ENCODE results near the gene MAD1L1. TPM values are rescaled to one million over a fixed set of nuclear protein-coding genes. Genes with fewer than 3 reads are reported as not detected.

Gene MAD1L1
- total and polyA plus RNA-seq, 7 donors, result 11.7 to 17.5 (median 15.6) TPM

DNA sequence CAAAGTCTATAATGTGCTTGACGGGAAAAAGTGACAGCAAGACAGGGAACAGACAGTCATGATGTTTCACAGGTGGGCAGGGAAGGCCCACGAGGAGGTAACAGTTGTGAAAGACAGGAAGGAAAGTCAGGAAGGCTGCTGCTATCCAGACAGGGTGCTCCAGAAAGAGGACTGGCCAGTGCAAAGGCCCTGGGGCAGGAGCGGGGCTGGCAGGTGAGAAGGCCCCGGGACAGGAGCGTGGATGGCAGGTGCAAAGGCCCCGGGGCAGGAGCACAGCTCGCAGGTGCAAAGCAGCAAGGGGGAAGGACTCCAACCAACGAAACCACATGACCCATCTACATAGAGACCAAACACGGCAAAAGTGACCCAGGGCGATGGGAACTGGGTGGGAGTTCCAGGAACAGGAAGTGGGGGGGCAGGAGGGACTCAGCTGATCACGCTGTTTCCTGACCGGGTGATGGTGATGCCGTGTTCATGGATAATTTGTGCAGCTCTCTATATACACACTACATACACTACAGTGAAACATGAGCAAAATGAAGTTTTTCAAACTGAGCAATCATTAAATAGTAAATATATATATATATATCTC lies 138.2 kb downstream of the MAD1L1 start:
- no peaks in the 10 kb centered on the region for H3K9me3 ChIP-seq
- intact Hi-C loops (cut with DNase I), result no loop called here
- DNase-seq, result no peak
- no peaks in the 10 kb centered on the region for H3K4me1 ChIP-seq
- H3K4me3 ChIP-seq, result no peak overlapping the region
- TF ChIP-seq, protein P1, sequence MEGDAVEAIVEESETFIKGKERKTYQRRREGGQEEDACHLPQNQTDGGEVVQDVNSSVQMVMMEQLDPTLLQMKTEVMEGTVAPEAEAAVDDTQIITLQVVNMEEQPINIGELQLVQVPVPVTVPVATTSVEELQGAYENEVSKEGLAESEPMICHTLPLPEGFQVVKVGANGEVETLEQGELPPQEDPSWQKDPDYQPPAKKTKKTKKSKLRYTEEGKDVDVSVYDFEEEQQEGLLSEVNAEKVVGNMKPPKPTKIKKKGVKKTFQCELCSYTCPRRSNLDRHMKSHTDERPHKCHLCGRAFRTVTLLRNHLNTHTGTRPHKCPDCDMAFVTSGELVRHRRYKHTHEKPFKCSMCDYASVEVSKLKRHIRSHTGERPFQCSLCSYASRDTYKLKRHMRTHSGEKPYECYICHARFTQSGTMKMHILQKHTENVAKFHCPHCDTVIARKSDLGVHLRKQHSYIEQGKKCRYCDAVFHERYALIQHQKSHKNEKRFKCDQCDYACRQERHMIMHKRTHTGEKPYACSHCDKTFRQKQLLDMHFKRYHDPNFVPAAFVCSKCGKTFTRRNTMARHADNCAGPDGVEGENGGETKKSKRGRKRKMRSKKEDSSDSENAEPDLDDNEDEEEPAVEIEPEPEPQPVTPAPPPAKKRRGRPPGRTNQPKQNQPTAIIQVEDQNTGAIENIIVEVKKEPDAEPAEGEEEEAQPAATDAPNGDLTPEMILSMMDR (IDR thresholded peaks at IDR 0.05), result no peak
- H3K27ac ChIP-seq, result no peak overlapping the region
- ATAC-seq, result no peak
- no peaks in the 10 kb centered on the region for H3K27me3 ChIP-seq (ENCODE audit: insufficient read depth in 3 of 3, low read length in 2 of 3)
- H3K36me3 ChIP-seq (ENCODE audit: insufficient read depth in 1 of 2, low read depth in 1 of 2), result no peaks in the 10 kb centered on the region
- 91 to 94% (median 91%) methylated on average over 13 of the region's 13 CpGs for WGBS, 3 donors

DNA sequence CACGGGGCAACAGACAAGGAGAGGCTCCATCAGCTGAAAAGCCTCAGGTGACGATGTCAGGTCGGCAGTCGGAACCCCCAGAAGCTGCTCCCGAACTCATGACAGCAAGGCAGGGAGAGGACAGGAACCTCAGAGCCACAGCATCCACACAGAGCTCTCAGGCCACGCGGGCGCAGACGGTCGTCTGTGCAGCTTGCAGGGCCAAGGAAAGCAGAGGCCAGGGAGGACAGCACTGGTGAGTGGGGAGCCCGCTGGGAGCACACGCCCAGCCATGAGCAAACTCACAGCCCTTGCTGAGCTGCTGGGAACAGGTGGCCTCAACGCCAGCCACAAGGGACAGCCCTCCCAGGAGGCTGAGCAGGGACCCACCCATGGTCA lies 138.9 kb downstream of the MAD1L1 start:
- 88 to 92% (median 92%) methylated on average over 13 of the region's 13 CpGs for WGBS, 3 donors
- intact Hi-C loops (cut with DNase I), result no loop called here
- H3K4me1 ChIP-seq, result no peaks in the 10 kb centered on the region
- no peak for DNase-seq
- H3K9me3 ChIP-seq, result no peaks in the 10 kb centered on the region
- no peak overlapping the region for H3K27ac ChIP-seq
- no peak overlapping the region for H3K4me3 ChIP-seq
- H3K27me3 ChIP-seq (ENCODE audit: insufficient read depth in 3 of 3, low read length in 2 of 3), result no peaks in the 10 kb centered on the region
- TF ChIP-seq, protein P1 (IDR thresholded peaks at IDR 0.05), result no peak
- H3K36me3 ChIP-seq (ENCODE audit: insufficient read depth in 1 of 2, low read depth in 1 of 2), result no peaks in the 10 kb centered on the region
- no peak for ATAC-seq

DNA sequence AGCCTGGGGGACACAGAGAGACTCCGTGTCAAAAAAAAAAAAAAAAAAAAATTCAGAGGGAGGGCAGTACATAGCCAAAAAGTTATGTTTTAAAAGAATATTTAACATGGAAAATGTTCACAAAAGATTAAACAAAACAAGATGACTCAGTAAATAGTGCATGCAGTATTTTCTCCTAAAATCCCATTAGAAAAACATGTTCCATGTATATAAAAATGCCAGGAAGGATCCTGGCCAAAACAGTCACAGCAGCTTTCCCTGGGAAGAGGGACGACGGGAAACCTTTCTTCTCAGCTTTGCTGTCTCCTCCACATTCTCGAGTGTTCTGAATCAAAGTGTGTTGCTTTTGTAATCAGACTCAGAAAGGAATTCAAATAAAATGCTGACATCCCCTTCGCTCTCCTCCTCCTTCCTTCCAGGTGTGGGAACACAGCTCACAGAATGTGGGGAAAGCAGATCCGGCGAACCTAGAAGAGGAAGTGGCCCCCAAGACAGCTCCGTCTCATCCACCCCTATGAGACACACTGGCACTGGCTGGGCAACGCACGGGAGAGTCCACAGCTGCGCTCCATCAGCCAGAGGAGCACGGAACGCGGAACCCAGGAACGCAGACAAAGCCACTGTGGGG lies 139.4 kb downstream of the MAD1L1 start:
- no peak for DNase-seq
- WGBS, 3 donors, result 85 to 86% (median 86%) methylated on average over 15 of the region's 15 CpGs
- no peaks in the 10 kb centered on the region for H3K27me3 ChIP-seq (ENCODE audit: insufficient read depth in 3 of 3, low read length in 2 of 3)
- ATAC-seq, result no peak
- H3K36me3 ChIP-seq (ENCODE audit: insufficient read depth in 1 of 2, low read depth in 1 of 2), result no peaks in the 10 kb centered on the region
- H3K9me3 ChIP-seq, result no peaks in the 10 kb centered on the region
- H3K4me3 ChIP-seq, result no peak overlapping the region
- TF ChIP-seq, protein P1 (IDR thresholded peaks at IDR 0.05), result no peak
- no peaks in the 10 kb centered on the region for H3K4me1 ChIP-seq
- no peak overlapping the region for H3K27ac ChIP-seq
- intact Hi-C loops (cut with DNase I), result no loop called here

DNA sequence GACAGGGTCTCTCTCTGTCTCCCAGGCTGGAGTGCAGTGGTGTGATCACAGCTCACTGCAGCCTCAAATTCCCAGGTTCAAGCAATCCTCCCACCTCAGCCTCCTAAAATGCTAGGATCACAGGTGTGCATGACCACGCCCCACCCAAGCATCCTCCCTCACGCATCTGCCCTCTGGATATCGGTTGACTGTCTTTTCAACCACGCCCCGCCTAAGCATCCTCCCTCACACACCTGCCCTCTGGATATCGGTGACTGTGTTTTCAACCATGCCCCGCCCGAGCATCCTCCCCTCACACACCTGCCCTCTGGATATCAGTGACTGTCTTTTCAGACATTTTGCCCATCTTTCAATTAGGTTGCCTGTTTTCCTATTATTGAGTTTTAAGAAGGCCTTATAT lies 140.5 kb downstream of the MAD1L1 start:
- DNase-seq (no peak), ATAC-seq (no peak)
- intact Hi-C loops (cut with DNase I), result no loop called here
- H3K27me3 ChIP-seq (ENCODE audit: insufficient read depth in 3 of 3, low read length in 2 of 3), result no peaks in the 10 kb centered on the region
- H3K4me1 ChIP-seq, result no peaks in the 10 kb centered on the region
- H3K36me3 ChIP-seq (ENCODE audit: insufficient read depth in 1 of 2, low read depth in 1 of 2), result no peaks in the 10 kb centered on the region
- no peaks in the 10 kb centered on the region for H3K9me3 ChIP-seq
- H3K27ac ChIP-seq, result no peak overlapping the region
- 94 to 98% (median 95%) methylated on average over 8 of the region's 8 CpGs for WGBS, 3 donors
- H3K4me3 ChIP-seq, result no peak overlapping the region
- TF ChIP-seq, protein P1 (IDR thresholded peaks at IDR 0.05), result no peak
